ENCODE results near the gene HMGCL.
"Not testable (repeated sequence)": the region's sequence is repeated elsewhere in the genome, so short reads cannot be mapped to it uniquely, and the experiment has no call there.

Gene HMGCL

DNA sequence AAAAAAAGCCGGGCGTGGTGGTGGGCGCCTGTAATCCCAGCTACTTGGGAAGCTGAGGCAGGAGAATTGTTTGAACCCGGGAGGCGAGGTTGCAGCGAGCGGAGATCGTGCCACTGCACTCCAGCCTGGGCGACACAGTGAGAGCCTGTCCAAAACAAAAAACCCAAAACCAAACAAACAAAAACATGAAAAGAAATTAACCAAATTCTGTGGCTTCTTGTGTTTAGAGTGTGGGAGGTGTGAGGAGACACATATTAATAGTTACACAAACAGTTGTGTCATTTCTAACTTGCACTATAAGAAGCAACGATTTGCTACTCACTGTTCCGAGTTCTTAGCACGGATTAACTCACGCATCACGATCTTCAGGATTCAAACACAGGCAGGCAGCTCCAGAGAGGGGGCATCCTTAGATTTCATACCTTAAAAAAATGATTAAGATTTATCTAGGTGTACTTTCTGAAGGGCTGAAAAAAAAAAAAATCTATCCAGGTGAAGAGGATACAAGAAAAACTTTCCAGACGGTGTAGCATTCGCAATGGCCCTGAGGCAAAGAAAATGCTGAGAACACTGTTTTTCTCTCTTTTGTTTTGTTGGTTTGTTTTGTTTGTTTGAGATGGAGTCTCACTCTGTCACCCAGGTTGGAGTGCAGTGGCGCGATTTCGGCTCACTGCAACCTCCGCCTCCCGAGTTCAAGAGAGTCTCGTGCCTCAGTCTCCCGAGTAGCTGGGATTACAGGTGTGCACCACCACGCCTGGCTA lies 713 bp upstream of the HMGCL start:
- DNase-seq: no peak

DNA sequence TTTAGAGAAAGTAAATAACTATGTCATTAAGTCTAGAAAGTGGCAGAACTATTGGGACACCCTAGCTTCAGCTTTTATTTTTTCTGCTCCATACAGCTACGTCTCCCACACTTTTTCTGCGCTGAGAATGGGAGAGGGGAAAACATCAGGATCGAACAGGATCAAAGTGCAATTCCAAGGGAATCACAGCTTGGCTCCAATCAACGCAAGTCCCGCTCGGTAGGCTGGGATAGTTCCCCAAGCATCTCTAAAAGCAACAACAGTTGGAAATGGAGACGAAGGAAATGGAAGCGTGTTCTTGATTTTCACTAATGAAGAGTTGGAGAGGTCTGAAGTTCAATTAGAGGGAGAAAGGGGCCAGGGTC lies 536 bp downstream of the HMGCL start:
- DNase-seq: no peak

DNA sequence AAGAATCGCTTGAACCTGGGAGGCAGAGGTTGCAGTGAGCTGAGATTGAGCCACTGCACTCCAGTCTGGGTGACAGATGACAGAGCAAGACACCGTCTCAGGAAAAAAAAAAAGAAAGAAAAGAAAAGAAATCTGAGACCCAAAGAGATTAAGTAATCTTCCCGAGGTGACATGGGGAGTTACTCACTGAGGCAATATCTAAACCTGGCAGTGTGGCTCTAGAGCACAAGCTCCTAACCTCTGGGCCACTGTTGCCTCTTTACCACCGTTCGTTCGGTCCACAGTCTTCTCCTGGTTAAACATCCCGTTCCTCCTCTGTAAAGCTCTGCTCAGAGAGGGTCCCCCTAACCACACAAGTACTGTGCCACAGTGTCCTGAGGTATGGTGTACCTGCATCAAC lies 1.5 kb downstream of the HMGCL start:
- DNase-seq: no peak

DNA sequence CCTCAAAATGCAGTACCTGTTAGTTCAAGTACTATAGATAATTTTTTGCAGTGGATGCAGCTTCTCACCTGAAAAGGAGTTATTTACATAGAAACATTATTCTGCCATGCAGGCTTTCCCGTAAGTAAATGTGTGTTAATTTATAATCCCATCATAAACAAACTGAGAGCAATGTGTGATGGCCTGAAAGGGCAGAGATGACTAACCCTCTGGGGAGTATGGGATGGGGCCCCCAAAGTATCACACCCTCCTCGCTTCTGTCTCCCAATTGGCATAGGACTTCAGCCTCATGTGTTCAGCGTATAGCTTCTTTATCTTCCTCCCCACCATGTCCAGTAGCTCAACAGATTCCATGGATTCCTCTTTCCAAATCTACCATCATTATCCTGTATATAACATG lies 7.6 kb downstream of the HMGCL start:
- no peak for DNase-seq

DNA sequence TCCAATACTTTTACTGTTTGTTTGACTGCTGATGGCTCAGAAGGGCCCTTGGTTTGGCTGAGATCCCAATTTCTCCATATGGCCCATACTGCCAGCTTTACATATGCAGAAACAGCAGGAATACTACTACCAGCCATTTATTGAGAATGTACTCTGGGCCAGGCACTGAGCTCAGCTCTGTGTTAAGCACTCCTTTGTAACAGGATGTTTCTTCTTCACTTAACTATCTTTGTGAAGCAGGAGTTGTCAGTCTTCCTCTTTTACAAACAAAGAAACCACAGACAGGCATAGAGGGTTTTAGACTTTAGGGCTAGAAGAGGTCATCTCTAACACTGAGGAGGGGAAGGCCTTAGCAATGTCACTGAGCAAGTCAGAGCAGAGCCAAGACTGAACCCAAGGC lies 8.3 kb downstream of the HMGCL start:
- no peak for DNase-seq

DNA sequence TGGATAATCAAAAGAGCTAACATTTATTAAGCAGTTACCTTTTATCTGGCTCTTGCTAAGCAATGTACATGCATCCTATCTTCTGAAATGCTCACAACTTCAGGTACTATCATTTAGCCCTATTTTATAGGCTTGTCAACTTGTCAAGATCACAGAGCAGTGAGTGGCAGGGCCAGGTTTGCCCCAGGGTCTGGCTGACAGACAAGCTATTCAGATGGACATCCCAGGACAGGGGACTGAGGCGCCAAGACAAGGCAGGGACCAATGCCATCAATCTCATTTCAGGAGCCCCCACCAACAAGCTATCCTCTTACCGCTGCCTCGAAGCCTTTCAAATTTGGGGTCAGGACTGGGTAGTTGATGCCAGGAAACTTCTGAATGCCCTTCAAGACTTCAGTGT lies 8.9 kb downstream of the HMGCL start:
- no peak for DNase-seq

DNA sequence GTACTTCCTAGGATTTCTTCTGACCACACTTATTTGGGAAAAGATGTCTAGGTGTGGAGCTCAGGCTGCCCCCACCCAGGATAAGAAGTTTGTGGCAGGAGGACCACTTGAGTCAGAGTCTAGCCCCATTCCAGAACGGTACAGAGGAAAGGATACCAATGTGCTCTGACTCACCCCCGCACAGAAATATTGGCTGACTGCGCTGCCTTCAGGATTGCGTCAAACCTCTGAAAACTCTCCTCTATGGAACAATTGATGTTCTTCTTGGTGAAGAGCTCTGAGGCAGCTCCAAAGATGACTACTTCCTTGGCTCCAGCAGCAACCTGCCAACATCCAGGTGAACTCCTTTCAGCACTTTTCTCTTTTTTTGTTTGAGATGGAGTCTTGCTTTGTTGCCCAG lies 11.2 kb downstream of the HMGCL start:
- DNase-seq: no peak

DNA sequence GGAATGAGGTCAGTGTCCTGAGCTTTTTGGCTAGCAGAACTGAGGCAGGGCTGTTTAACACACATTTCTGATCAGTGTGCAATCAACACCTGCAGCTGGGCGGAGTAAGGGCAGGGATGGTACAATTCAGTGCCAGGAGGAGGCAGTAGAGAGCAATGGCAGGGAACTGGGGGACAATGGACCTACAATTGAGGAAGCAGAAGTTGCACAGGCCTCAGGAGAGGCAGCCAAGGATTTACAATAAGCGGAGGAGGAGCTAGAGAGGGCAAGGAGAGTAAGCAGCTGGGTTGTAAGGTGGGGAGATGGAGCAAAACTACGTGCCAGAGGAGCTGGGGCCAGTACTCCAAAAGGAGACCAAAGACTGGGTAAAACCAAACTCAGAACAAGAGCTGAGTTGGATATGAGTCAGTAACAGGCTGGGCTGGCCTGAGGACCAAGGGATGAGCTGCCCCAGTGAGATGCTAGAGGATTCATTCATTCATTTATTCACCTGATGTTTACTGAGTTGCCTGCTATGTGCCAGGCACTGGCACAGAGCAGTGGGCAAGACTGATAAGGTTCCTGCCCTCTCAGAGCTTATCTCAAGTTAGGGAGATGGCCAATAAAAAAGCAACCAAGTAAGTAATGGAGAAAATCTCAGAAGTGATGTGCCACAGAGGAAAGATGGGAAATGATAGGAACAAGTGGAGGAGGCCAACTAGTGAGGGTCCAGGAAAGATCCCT lies 14.2 kb downstream of the HMGCL start:
- peak; percentile 74 for DNase-seq

DNA sequence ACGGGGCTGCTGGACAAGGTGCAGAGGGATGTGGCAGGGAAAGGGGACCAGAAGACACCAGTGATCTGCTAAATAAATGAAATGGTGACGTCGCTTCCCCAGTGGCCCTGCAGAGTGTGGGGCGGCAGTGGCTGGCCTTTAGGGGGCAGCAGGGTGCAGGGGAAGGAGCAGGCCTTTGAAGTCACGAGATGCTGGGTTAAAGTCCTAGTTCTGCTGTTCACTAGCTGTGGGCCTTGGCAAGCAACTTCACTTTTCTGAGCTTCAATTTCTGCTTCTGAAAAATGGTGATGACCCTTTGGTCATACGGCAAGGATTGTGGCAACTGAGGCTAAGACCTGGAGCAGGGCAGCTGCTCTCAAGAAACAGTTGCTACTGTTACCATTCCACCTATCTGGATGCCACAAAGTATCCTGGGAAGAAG lies 15.5 kb downstream of the HMGCL start:
- peak; percentile 86 for DNase-seq

DNA sequence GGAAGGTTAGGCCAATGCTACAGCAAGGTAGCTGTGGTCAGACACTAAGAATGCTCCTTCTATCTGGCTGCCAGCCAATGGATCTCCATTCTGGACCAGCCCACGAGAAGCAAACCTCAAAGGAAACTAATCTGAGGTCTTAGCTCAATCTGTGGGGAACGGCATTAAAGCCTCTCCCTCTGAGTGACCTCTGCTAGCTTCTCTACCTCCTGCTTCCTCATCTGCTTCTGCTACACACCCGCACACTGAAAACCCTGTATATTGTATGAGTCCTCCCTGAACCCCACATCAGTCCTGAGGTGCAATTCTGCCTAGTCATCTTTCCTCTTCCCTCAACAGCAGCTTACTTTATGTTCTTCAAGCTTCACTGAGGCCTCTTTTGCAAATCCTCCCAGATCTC lies 17.8 kb downstream of the HMGCL start:
- DNase-seq: no peak

DNA sequence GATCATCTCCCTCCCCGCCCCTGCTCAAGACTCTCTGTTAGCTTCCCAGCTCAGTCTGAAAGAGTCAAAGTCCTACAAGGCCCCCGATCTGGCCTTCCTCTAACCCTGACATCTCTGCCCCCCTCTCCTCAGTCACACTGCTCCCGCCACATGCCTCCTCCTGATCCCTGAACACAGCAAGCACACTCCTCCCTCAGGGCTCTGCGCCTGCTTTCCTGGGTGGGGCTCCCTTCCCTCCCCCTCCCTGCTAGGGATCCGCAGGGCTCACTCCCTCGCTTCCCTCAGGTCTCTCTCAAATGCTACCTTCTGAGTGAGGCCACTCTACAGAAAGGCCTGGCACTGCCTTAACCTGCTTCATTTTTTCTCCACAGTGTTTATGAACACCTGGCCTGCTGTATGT lies 18.9 kb downstream of the HMGCL start:
- DNase-seq: no peak

DNA sequence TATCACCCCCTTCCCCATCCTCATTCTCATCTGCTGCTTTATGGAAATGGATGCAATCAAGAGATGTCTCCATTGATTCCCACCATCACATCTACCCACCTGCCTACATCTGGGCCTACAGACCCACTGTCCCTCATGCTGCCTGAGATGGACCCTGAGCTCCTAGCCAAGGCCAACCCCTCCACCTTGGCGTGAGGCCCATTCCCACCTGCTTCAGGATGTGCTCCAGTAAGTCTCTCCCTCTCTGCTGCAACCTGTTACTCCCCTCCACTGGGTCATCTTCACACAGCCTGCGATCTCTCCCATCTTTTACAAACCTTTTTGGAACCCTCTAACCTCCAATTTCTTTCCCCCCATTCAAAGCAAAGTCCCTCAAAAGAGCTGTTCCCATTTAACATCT lies 20.2 kb downstream of the HMGCL start:
- DNase-seq: no peak

DNA sequence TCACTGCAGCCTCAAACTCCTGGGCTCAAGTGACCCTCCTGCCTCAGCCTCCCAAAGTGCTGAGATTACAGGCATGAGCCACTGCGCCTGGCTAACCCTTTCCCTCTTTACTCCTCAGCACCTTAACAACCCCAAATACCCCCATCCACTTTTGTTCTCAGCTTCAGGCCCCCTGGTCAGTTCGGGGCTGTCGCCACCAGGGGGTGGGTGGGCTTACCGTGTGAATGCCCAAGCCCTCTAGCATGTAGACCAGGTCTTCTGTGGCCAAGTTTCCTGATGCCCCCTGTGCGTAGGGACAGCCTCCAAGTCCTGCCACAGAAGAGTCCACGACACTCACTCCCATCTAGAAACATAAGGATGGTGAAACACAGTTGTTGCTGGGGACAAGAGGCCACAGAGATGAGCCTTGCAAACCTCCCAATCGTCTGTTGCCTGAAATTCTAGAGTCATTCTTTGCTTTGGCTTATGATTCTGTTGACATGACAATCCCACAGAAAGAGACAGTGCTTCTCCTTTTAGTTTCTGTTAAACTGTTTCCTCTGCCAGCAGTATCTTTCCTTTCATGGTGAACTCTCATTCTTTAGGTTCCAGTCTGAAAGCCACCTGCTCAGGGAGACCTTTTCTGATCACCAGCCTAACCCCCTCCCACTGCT lies 20.9 kb downstream of the HMGCL start:
- DNase-seq: no peak

DNA sequence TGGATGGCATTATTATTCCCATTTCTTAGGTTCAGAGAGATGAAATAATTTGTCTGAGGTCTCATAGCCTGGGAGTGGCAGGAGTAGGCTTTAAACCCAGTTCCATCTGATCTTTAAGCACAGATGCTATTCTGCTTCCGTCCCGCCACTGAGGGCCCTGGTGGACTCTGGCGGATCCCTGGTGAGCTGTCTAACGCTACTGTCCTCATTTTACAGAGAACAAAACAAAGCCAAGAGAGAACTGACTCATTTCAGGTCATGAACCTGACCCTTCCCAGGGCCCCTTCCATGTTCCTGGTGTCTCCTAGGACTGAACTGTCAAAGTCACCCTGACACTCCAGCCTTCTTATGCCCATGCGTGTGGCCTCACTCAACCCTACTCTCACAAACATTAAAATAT lies 21.6 kb downstream of the HMGCL start:
- DNase-seq: no peak

DNA sequence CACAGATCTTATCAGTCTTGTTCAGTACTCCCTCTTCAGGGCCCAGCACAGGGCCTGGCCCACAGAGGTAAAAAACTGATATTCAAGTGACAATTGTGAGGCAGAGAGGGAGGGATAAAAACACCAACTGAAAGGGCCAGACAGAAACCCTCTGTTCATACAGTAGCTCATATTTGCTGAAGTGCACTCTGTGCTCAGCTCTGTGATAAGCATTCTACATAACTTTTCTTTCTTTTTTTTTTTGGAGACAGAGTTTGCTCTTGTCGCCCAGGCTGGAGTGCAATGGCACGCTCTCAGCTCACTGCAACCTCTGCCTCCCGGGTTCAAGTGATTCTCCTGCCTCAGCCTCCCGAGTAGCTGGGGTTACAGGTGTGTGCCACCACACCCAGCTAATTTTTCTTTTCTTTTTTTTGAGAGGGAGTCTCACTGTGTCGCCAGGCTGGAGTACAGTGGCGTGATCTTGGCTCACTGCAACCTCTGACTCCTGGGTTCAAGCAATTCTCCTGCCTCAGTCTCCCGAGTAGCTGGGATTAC lies 22.4 kb downstream of the HMGCL start:
- DNase-seq: not testable (repeated sequence)

DNA sequence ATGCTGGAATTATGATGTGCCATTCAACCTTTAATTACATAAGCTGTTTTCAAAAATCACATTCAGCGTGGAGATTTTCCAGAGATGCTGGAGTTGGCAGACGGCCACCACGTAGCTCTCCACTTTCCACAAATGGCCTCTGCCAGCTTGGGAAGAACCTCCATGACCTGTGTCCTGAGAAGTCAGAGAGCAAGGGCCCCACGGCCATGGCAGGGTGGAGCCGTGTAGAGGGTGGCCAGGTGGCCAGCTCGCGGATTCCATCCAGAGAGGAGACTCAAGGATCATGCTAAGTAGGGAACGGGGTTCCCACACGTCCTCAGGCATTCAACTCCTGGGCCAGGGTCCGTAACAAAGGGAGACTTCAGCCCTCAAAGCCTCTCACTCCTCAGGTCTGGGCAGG lies 23.4 kb downstream of the HMGCL start:
- no peak for DNase-seq

DNA sequence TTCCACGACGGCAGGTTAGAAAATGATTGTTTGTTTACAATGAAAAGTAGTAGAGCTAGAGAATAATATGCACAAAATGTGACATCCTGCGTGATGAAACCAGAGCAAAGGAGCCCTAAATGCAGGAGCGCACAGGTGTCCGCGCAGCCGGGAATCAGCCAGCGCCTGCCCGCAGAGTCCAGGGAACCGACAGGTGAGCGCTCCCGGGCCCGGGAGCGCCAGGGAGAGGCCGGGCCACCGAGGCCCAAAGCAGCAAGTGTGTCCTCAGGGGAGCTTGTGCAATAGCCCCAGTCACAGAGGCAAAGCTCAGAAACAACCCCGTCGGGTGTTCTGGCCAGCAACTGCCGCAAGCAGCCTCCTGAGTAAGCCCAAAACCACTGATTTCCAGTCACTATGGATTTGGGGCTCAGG lies 23.9 kb downstream of the HMGCL start:
- no peak for DNase-seq

DNA sequence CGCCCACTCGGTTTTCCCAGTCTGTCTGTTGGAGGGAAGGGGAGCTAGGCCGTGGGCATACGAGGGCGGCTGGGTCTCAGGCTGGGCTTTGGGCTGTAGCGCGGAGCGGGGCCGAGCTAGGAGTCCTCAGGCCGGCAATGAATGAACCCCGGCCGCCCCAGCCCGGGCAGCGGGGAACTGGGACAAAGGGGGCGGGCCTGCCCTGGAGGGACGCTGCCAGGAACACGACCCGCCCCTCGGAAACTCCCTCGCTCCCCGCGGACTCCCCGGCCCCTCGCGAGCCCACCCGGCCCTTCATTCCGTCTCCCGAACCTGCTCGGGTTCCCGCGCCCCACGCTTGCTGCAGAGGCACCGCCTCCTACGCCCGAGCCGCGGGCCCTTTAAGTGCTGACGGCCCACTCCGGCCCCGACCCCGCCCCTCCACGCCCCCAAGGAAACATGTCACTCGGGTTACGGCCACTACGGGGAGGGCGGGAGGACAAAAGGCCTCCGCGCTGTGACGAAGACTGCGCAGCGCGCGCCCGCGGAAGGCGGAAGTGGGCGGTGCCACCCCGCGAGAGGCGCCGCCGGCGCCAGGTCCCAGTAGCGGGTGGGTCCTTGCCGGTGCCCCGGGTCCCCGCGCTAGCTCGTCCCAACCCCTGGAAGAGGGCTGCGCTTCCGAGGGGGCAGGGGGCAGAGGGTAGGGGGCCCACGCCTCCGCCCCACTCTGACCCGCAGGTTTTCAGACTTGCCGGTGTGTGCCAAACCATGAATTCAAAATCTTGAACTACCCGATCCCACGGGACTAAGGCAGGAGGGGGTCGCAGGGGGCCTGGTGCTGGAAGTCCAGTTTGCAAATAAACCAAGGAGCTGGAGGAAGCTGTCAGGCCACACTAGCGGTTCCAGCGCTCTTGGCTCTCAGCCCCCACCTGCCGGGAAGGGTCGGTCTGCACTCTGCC lies 24.6 kb downstream of the HMGCL start, which contains the start of gene GALE:
Gene GALE (minus strand): TSS at position 355 of the 938 bp plus-strand sequence. CDS start 1,747 bp downstream, outside the sequence.
- DNase-seq: peak; percentile 96

DNA sequence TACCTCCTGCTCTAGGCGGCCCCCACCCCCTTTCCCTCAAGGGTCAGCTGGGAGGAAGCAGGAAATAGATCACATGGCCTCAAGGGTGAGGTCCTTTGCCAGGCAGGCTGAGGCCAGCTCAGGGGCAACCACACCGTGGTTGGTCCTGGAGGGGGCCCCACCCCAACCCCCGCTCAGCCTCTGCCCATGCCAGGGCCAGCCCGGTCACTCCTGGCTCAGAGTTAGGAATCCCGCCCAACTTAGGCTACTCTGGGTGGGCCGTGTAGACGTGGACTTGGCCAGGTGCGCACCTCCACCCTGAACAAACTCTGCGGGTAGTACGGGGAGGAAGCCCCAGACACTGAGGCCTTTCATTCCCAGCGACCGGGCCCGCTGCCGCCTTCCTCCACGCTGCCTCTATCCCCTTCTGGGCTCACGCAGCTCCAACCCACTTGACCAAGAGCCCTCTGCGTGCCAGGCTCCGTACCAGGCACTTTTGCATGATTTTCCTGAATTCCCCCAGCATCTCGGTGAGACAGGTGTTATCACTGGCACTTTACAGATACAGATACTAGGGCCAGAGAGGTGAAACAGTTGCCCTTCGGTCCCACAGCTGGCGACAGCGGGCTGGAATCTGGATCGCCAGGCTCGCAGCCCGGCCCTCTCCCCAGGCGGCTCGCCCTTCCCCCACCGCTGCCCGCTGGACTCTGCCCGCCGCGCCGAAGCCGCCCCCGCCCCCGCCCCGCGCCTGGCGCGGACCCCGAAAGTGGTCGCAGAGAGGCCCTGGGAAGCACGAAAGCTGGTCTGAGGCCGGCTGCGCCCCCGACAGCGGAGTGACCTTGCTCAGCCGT lies 25.4 kb downstream of the HMGCL start:
- peak; percentile 34 for DNase-seq

DNA sequence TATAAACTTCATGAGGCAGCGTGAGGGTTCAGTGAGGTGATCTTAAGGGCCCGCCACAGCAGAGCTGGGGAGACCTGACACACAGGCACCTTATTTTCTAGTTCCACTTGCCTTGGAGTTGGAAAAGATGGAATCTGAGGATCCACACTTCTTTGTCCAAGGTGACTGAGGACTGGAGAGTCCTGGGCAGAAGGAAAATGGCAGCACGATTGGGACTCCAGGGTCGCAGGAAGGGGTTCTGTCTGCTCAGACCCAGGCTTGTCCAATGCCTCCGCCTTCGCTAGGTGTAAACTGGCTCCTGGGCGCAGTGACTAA lies 26.0 kb downstream of the HMGCL start:
- no peak for DNase-seq

DNA sequence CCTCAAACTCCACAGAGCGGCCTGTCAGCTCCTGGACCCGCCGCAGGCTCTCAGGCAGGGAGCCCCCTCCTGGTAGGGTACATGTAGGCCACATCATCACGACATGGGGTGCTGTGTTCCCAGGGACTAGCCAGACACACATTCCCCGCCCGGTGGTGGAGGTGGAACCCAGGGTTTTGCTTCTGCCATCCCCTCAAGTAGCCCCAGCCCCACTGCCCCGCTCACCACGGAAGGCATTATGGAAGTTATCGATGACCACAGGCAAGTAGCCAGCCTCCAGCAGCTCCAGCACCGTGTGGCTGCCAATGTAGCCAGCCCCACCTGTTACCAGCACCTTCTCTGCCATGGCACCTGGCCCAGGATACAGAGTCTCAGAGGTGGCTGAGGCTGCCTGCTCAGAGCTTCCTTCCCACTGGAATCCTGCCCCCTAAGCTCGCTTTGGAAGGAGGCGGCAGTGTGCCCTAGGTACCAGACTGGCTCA lies 26.5 kb downstream of the HMGCL start:
- no peak for DNase-seq
